Mononuclear cell (primary cell): ENCODE data around the gene ANKRD11. TPM values are rescaled to one million over a fixed set of nuclear protein-coding genes. Genes with fewer than 3 reads are reported as not detected.

ENCODE experiments used
- H3K27me3 ChIP-seq: 2 replicates; pipeline ENCODE4 v1.6.0; 2011; ENCODE audit warnings: low read length, control low read depth; ENCODE audit not compliant: insufficient read depth
- H3K4me1 ChIP-seq: 2 replicates; pipeline ENCODE4 v1.5.1; 2011; ENCODE audit warnings: mild to moderate bottlenecking, low read length, control low read depth; ENCODE audit not compliant: insufficient read depth
- H3K4me3 ChIP-seq: 2 replicates; pipeline ENCODE4 v1.5.1; 2011; ENCODE audit warnings: mild to moderate bottlenecking, low read length, moderate library complexity
- H3K9me3 ChIP-seq: 2 replicates; pipeline ENCODE4 v1.5.1; 2011; ENCODE audit warnings: low read depth, mild to moderate bottlenecking, control low read depth, low read length
- total RNA-seq: library from RNA; depleted of rRNA; stranded (reverse); fragments of >200 nt; gene quantifications from one replicate; pipeline ENCODE4 v1.2.3, GENCODE V29; 2012

The ANKRD11 gene
- total RNA-seq, 1 donor, result 110 TPM

DNA sequence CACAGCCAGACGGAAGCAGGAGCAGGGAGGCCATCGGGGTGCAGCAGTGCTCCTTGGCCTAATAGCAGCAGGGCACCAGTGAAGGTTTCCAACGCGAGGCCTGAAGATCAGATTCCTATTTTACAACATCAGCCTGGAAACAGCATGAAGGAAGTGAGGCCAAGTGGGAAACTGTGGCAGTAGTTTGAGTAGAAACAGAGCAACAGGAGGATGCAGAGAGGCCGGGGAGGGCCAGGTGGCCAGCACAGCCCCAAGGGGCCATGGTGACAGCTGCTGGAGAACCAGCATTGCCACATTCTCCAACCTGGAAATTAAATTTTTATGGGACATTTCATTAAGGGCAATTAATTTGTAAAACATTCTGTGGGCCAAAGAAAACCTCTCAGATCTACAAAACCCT lies 3.4 kb upstream of the ANKRD11 start:
- Histone ChIP-seq H3K27me3 (no peaks in the 10 kb centered on the region), H3K4me3 (no peak overlapping the region), H3K9me3 (no peaks in the 10 kb centered on the region), H3K4me1 (peaks cover 31% of the 10 kb centered on the region)

DNA sequence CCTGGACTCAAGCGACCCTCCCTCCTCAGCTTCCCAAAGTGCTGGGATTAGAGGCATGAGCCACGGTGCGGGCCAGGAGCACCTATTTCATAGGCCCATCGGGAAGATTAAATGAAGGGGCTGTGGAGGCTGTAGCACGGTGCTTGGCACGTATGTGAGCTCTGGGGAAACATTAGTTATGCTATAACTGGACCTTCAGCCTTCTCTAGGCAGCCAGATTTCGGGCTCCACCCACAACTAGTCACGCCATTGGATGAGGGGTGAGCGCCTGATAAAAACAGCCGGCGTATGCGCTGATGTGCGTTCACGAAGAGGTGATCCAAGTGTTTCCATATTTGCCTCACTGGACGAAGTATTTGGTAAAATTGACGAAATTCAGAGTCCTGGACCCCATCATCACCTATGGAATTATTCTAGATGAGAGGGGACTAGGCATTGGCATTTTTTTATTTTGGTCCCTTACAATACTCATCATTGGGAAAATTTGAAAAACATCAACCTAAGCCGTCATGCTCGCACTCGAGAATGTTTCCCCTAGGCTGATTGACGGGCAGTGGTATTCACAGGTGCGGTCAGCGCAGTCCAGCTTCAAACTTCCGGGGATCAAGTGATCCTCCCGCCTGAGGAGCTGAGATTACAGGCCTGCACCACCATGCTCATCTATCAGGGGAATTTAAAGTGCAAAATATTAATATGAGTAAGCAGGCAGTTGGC lies 1.8 kb upstream of the ANKRD11 start:
- Histone ChIP-seq H3K4me3 (peak overlapping the region; percentile 95), H3K27me3 (no peaks in the 10 kb centered on the region), H3K9me3 (no peaks in the 10 kb centered on the region), H3K4me1 (peaks cover 47% of the 10 kb centered on the region)

DNA sequence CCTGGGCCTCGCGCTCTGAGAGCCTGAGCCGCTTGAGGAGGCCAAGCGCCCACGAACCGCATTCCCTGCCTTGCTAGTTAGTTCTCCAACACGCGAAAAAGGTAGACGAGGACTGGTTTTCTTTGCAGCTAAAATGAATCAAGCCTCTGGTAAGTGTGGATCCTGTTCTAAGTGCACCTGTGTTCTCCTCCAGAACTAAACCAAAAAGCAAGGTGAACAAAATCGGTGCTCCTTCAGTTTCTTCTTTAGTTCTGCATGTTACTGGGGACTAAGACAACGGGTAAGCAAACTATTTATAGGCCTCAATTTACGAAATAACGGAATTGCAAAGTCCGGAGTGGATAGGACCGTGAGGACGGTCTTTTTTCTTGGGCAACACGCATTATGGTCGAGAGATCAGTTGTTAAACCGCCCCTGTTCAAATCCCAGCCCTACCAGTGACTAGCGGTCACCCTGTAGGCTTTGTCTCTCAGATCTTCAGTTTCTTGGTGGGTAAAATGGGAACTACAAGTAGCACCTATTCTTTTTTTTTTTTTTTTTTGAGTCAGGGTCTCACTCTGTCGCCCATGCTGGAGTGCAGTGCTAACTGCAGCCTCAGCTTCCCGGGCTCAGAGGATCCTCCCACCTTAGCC lies 993 bp upstream of the ANKRD11 start:
- peaks cover 55% of the 10 kb centered on the region for H3K4me1 ChIP-seq
- no peaks in the 10 kb centered on the region for H3K27me3 ChIP-seq
- H3K4me3 ChIP-seq, result peak overlapping the region; percentile 95
- no peaks in the 10 kb centered on the region for H3K9me3 ChIP-seq

DNA sequence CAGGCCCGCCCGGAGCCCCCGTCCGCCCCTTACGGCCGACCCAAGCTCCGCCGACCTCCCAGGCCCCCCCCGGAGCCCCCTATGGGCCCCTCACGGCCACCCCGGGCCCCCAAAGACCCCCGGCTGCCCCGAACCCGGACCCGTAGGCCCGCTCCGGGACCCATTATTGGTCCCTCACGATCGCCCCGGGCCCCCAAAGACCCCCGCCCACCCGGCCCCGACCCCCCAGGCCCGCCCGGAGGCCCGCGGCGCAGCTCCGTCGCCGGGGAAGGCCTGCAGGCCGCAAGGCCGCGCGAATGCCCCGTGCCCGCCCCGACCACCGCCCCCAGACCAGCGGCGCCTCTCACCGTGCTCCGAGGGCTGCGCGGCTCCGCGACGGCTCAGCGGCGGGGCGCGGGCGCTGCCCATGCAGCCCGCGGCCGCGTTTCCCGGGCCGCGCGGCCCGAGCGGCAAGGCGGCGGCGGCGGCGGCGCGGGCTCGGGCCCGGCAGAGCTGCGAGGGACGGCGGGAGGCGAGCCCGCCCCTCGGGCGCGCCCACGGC lies 393 bp downstream of the ANKRD11 start:
- H3K27me3 ChIP-seq, result no peaks in the 10 kb centered on the region
- H3K4me1 ChIP-seq, result peaks cover 65% of the 10 kb centered on the region
- peak overlapping the region; percentile 49 for H3K4me3 ChIP-seq
- no peaks in the 10 kb centered on the region for H3K9me3 ChIP-seq

DNA sequence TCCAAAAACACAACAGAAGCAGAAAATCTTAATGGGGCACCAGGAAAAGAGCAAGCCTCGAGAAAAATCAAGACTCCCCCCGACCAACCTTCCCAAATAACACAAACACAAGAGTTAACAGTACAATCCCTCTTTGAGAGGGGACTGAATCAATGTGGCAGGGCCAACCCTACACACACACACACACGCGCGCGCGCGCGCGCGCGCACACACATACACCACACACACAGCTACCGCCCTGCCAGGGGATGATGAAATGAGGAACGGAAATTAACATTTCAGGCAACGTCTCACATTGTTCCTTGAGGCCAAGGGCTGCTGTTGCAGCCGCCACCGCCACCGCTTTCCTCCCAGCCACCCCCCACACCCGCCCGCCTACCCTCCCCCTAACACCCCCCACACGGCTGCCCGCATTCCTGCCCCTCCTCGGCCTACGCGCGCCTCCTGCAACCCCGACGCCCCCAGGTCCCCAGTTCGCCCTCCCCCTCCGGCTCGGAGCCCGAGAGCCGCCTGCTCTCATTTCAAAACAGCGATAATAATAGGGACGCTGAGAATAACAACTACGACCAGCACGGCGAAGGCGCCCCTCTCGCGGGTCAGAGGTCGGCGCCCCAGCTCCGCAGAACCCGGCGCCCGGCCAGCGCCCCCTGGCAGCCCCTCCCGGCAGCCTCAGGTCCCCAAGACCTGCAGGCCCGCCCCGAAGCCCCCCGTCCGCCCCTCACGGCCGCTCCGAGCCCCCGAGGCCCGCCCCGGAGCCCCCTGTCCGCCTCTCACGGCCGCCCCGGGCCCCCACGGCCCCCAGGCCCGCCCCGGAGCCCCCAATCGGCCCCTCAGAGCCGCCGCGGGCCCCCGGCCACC lies 1.1 kb downstream of the ANKRD11 start:
- no peaks in the 10 kb centered on the region for H3K9me3 ChIP-seq
- no peaks in the 10 kb centered on the region for H3K27me3 ChIP-seq
- H3K4me1 ChIP-seq, result peaks cover 71% of the 10 kb centered on the region
- H3K4me3 ChIP-seq, result peak overlapping the region; percentile 49

DNA sequence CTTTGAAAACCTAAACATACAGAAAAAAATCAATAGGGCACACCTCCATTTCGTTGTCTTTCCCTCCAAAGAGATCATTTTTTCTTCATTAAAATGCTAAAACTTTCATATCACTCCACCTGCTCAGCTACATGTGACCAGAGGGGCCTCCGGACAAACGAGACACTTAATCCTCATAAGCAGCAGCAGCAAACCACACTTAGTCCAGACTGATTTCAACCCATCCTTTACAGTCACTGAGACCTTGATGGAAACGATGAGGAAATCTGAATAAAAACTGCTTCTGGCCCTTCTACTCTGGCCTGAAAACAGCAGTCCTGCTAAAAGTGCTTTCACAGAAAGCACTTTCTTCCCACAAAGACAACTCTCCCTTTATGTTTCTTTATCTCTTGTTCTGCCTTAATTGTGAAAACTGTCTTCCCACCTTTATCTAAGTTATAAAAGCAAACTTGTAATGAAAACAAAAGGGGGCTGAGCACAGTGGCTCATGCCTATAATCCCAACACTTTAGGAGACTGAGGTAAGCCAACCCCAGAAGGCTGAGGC lies 4.6 kb downstream of the ANKRD11 start:
- H3K4me1 ChIP-seq, result peaks cover 82% of the 10 kb centered on the region
- H3K4me3 ChIP-seq, result no peak overlapping the region
- no peaks in the 10 kb centered on the region for H3K9me3 ChIP-seq
- H3K27me3 ChIP-seq, result no peaks in the 10 kb centered on the region

DNA sequence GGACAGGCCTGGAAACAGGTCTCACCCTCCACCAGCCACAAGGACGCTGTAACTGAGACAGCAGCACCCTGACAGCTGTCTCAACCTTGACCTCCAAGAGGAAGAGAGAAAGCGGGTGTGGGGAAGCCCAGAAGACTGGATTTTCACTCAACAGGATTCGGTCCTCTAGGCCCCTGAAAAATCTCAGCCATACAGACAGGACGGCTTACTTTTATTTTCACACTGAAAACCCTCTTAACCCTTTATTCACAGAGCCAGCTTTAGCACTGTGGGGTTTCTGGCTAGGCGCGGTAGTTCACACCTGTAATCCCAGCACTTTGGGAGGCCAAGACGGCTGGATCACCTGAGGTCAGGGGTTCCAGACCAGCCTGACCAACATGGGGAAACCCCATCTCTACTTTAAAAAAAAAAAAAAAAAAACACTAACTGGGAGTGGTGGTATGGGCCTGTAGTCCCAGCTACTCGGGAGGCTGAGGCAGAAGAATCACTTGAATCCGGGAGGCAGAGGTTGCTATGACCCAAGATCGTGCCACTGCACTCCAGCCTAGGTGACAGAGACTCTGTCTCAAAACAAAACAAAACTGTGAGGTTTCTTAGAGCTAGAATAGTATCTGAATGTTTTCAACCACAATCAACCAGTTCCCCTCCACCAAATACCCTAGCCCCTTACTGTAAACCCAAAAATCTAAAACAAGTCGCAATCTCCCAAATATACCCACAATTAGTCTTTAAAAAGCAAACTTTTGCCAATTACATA lies 5.3 kb downstream of the ANKRD11 start:
- Histone ChIP-seq H3K27me3 (no peaks in the 10 kb centered on the region), H3K4me1 (peaks cover 89% of the 10 kb centered on the region), H3K9me3 (no peaks in the 10 kb centered on the region), H3K4me3 (no peak overlapping the region)

DNA sequence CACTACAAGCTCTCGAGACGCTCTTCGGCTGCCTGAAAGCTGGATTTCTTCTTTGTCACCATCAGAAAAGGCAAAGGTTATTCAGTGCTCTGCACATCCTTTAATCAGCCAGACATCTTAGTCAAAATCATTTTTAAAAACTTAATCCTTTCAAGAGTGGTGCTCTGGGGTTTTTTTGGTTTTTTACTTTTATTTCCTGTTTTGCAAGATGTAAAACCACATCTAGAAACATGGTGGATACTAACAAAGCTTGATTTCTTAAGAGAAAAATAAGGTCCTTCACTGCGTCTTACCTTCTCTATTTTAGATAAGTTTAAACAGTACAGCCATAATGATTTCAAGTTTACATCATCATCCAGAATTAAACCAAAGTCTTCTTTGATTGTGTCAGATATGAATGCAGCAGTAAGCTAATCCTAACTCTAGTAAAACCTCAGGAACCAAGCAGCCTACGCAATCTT lies 6.3 kb downstream of the ANKRD11 start:
- Histone ChIP-seq H3K4me3 (no peak overlapping the region), H3K9me3 (no peaks in the 10 kb centered on the region), H3K4me1 (peaks cover 97% of the 10 kb centered on the region), H3K27me3 (no peaks in the 10 kb centered on the region)

DNA sequence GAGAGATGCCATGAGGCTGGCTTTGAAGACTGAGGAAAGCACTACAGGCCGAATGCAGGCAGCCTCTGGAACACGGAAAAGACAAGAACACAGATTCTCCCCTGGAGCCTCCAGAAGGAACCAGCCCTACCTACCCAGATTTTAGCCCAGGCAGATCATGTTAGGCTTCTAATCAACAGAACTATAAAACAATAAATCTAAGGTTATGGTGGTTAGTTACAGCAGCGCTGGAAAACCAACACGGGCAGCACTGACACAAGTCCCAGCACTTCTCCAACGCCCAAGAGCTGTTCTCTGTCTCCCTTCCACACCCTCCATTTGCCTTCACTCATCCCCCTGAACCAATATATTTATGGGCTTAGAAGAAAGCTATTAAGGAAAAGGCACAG lies 7.5 kb downstream of the ANKRD11 start:
- Histone ChIP-seq H3K4me3 (no peak overlapping the region), H3K4me1 (peaks cover 98% of the 10 kb centered on the region), H3K9me3 (no peaks in the 10 kb centered on the region), H3K27me3 (no peaks in the 10 kb centered on the region)

DNA sequence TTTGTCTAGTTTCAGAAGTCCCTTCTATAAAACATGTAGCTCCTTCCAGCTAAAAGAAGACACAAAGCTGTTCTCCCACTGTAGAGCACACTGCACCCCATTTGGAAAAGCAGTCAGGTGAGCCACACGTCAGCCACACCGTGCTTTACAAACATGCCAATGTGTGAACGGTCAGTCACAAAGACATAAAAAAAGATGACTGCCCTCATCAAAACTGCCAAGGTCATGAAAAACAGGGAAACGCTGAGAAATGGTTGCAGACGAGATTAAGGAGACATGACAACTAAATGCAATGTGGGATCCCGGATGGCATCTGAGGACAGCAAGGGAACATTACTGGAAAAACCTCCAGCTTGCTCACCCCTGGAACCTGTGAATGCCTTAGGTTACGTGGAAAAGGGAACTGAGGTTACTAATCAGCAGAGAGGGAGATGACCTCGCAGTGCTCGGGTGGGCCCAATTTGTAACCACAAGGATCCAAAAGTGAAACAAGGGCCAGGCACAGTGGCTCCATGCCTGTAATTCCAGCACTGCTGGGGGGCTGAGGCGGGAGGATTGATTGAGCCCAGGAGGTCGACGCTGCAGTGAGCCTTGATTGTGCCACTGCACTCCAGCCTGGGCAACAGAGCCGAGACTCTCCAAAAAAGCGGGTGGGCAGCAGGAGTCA lies 8.1 kb downstream of the ANKRD11 start:
- H3K4me3 ChIP-seq, result no peak overlapping the region

DNA sequence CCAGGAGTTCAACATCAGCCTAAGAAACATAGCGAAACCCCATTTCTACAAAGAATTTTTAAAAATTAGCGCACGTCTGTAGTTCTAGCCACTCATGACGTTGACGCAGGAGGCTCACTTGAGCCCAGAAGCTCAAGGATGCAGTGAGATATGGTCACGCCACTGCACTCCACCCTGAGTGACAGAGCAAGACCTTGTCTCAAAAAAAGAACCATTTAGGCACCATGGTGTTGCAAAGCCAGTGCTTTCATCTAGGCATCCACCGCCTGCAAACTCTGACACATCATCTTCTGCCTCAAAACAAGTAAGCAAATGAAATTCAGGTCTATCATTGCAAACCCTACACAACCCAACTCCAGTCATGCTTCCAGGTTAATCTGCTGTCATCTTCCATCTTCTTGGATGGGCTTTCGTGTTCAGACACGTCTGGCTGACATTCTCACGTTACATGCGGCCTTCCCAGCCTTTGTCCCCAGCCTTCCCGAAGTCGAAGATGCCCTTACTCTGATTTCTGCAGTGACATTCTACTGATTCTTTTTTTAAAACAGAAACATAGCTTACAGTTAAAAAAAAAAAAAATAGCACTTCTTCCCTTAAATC lies 8.9 kb downstream of the ANKRD11 start:
- no peaks in the 10 kb centered on the region for H3K9me3 ChIP-seq
- H3K4me3 ChIP-seq, result no peak overlapping the region
- H3K27me3 ChIP-seq, result no peaks in the 10 kb centered on the region
- H3K4me1 ChIP-seq, result peaks cover 98% of the 10 kb centered on the region

More for the DNA sequence above, 8.1 kb downstream of the ANKRD11 start:
- no peaks in the 10 kb centered on the region for H3K9me3 ChIP-seq
- no peaks in the 10 kb centered on the region for H3K27me3 ChIP-seq
- peaks cover 98% of the 10 kb centered on the region for H3K4me1 ChIP-seq

DNA sequence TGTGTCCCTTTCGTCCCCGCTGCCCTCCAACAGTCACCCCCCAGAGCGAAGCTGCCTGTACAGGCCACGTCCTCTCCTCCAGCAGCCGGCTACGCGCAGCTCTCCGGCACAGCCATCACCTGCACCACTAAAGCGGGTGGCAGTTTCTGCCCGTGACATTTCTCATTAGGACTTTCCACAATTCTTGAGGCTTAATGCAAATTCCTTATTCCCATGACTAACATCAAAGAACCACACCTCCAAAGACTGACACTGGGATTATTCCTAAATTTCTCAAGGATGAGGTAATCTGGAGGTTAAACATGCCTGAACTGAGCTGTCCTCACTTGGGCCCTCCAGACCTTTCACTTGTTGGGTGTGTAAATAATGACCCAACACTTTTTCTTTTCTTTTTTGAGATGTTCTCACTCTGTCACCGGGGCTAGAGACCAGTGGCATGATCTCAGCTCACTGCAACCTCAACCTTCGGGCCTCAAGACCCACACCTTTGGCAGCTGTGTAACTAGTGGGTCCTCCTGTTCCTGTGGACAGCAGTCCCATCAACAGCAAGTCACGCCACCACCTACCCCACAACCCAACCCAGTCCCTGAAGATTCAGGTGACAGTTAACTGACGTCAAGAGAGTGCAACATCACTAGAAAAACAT lies 11.7 kb downstream of the ANKRD11 start:
- H3K9me3 ChIP-seq, result no peaks in the 10 kb centered on the region
- no peak overlapping the region for H3K4me3 ChIP-seq
- H3K4me1 ChIP-seq, result peaks cover 97% of the 10 kb centered on the region
- no peaks in the 10 kb centered on the region for H3K27me3 ChIP-seq

DNA sequence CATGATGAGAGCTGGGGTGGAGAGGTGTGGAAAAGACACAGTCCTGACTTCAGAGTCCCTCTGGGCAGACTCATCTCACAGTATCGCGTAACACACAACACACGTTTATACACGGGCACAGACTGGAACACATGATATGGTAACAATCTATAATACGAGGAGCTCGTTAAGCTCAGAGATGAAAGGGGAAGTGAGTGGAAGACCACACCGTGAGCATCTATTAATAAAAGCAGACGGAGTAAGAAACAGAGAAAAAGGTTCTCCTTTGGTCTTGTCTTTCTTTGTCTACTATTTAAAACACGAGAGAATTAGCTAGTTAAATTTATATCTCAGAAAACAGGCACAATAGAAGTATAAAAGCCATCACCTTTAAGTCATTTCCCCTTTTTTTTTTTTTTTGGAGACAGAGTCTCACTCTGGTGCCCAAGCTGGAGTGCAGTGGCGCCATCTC lies 13.5 kb downstream of the ANKRD11 start:
- H3K4me1 ChIP-seq, result peaks cover 97% of the 10 kb centered on the region
- no peaks in the 10 kb centered on the region for H3K9me3 ChIP-seq
- H3K4me3 ChIP-seq, result no peak overlapping the region
- no peaks in the 10 kb centered on the region for H3K27me3 ChIP-seq
